Upper lobe of left lung (tissue), 6 donors: ENCODE results near the gene LMO7. TPM values are rescaled to one million over a fixed set of nuclear protein-coding genes. Genes with fewer than 3 reads are reported as not detected.

Source experiments
- ATAC-seq, 2 donors: fragments of 200-7000 bp; cut with Tn5 transposase; one replicate each; pipeline ENCODE4 v1.9.1; 2022; ENCODE audit warnings: mild to moderate bottlenecking in 2 of 2, moderate library complexity in 2 of 2; ENCODE audit not compliant: low FRiP score in 2 of 2
- DNase-seq, 2 donors: peaks; one replicate each; pipeline ENCODE4 v3.0.0-alpha.2; 2019 to 2020
- H3K27ac ChIP-seq, 4 donors: fragments of 200-600 bp; sonication (generic); one replicate each; pipeline ENCODE4 v1.5.1; 2016 to 2019
- H3K27me3 ChIP-seq, 4 donors: fragments of 200-600 bp; sonication (generic); one replicate each; pipeline ENCODE4 v1.5.1; 2017 to 2019
- H3K36me3 ChIP-seq, 4 donors: fragments of 200-600 bp; sonication (generic); one replicate each; pipeline ENCODE4 v1.5.1; 2016 to 2019
- H3K4me1 ChIP-seq, 4 donors: fragments of 200-600 bp; sonication (generic); one replicate each; pipeline ENCODE4 v1.5.1; 2018 to 2019
- H3K4me3 ChIP-seq, 4 donors: fragments of 200-600 bp; sonication (generic); one replicate each; pipeline ENCODE4 v1.5.1; 2017 to 2019; ENCODE audit warnings: mild to moderate bottlenecking in 2 of 4, moderate library complexity in 1 of 4
- H3K9me3 ChIP-seq, 4 donors: fragments of 200-600 bp; sonication (generic); one replicate each; pipeline ENCODE4 v1.5.1; 2018 to 2019
- CTCF ChIP-seq, 6 experiments: fragments of 450-650 bp in 4 of 6; fragments of 200-600 bp in 2 of 6; sonication (generic) in 2 of 6; IDR thresholded peaks; one replicate each; pipeline ENCODE4 v1.5.1; 2016 to 2019; ENCODE audit warnings: antibody characterized with exemption in 6 of 6
- EP300 ChIP-seq, 4 donors: sonication (generic); formaldehyde crosslinking; IDR thresholded peaks; one replicate each; pipeline ENCODE4 v1.5.1; 2017; ENCODE audit warnings: antibody characterized with exemption in 4 of 4, control low read depth in 2 of 4
- POLR2A ChIP-seq, 4 donors: fragments of 450-650 bp; IDR thresholded peaks; one replicate each; pipeline ENCODE4 v1.5.1; 2016 to 2017; ENCODE audit warnings: antibody characterized with exemption in 4 of 4, mild to moderate bottlenecking in 2 of 4
- POLR2AphosphoS5 ChIP-seq, 2 donors: sonication (generic); formaldehyde crosslinking; IDR thresholded peaks; one replicate each; pipeline ENCODE4 v1.5.1; 2017; ENCODE audit warnings: antibody characterized with exemption in 2 of 2
- WGBS, 2 donors: methylation state at CpG; one replicate each; pipeline ENCODE4 v1.1.5; 2017 to 2018; 5-methylcytosine and 5-hydroxymethylcytosine counted together
- total RNA-seq, 6 donors: library from RNA; depleted of rRNA in 4 of 6; stranded (reverse); fragments of >200 nt in 4 of 6; gene quantifications; one replicate each; pipeline versions ENCODE4 v1.1.0 to v1.2.1, GENCODE V29; 2016 to 2021
- donor health status: DM: no; HTN: no; CAD: no; lungs with moderate emphysema.
- donor health status: DM: no; HTN: yes; CAD: no; lungs with severe emphysema.

The LMO7 gene
- total RNA-seq, 6 donors from 2014 or later, result 327 to 1,155 (median 811) TPM

- Histone ChIP-seq H3K27ac (no peak overlapping the region), H3K36me3 (peaks cover 0 to 2% (median 0%) of the 10 kb centered on the region in 4 donors), H3K4me1 (no peaks in the 10 kb centered on the region), H3K27me3 (no peaks in the 10 kb centered on the region), H3K4me3 (no peak overlapping the region), H3K9me3 (no peaks in the 10 kb centered on the region)
- TF ChIP-seq POLR2AphosphoS5 (IDR thresholded peaks at IDR 0.05), result no peak
- no peak for TF ChIP-seq CTCF (IDR thresholded peaks at IDR 0.05)
- no peak for TF ChIP-seq POLR2A (IDR thresholded peaks at IDR 0.05)
- no peak for TF ChIP-seq EP300 (IDR thresholded peaks at IDR 0.05)
- 0% methylated on average over 1 of the region's 1 CpG for WGBS, 2 donors
- DNase-seq (no peak), ATAC-seq (no peak)
These were observed 17.8 kb upstream of the LMO7 start for GRCh38 chr13:75618308-75618707.

- Histone ChIP-seq H3K27me3 (no peaks in the 10 kb centered on the region), H3K9me3 (no peaks in the 10 kb centered on the region), H3K4me3 (no peak overlapping the region), H3K36me3 (peaks cover 0 to 2% (median 0%) of the 10 kb centered on the region in 4 donors), H3K27ac (no peak overlapping the region), H3K4me1 (no peaks in the 10 kb centered on the region)
- DNase-seq (no peak), ATAC-seq (no peak)
- TF ChIP-seq EP300 (IDR thresholded peaks at IDR 0.05) (no peak), CTCF (IDR thresholded peaks at IDR 0.05) (no peak), POLR2AphosphoS5 (IDR thresholded peaks at IDR 0.05) (no peak), POLR2A (IDR thresholded peaks at IDR 0.05) (no peak)
- WGBS, 2 donors, result 66 to 71% methylated on average over 1 of the region's 1 CpG
These were observed 16.1 kb upstream of the LMO7 start for GRCh38 chr13:75620020-75620419.

- no peak overlapping the region for H3K4me3 ChIP-seq
- WGBS, 2 donors, result 74 to 79% methylated on average over 2 of the region's 2 CpGs
- ATAC-seq, result no peak
- H3K4me1 ChIP-seq, result no peaks in the 10 kb centered on the region
- H3K27me3 ChIP-seq, result no peaks in the 10 kb centered on the region
- no peaks in the 10 kb centered on the region for H3K9me3 ChIP-seq
- peaks cover 0 to 2% (median 0%) of the 10 kb centered on the region in 4 donors for H3K36me3 ChIP-seq
- H3K27ac ChIP-seq, result no peak overlapping the region
- TF ChIP-seq POLR2AphosphoS5 (IDR thresholded peaks at IDR 0.05), result no peak
- no peak for TF ChIP-seq EP300 (IDR thresholded peaks at IDR 0.05)
- TF ChIP-seq POLR2A (IDR thresholded peaks at IDR 0.05), result no peak
- no peak for TF ChIP-seq CTCF (IDR thresholded peaks at IDR 0.05)
- no peak for DNase-seq
These were observed 15.0 kb upstream of the LMO7 start for GRCh38 chr13:75621147-75621546.

- Histone ChIP-seq H3K27ac (no peak overlapping the region), H3K9me3 (no peaks in the 10 kb centered on the region), H3K36me3 (no peaks in the 10 kb centered on the region), H3K27me3 (no peaks in the 10 kb centered on the region), H3K4me1 (no peaks in the 10 kb centered on the region), H3K4me3 (no peak overlapping the region)
- no peak for DNase-seq
- WGBS, 2 donors, result 90 to 95% methylated on average over 4 of the region's 4 CpGs
- ATAC-seq, result no peak
- no peak for TF ChIP-seq POLR2AphosphoS5 (IDR thresholded peaks at IDR 0.05)
- no peak for TF ChIP-seq CTCF (IDR thresholded peaks at IDR 0.05)
- no peak for TF ChIP-seq EP300 (IDR thresholded peaks at IDR 0.05)
- TF ChIP-seq POLR2A (IDR thresholded peaks at IDR 0.05), result no peak
These were observed 7.3 kb upstream of the LMO7 start for GRCh38 chr13:75628801-75629200.

GRCh38 chr13:75633285-75633684, 2.8 kb upstream of the LMO7 start:
- peaks cover 0 to 9% (median 0%) of the 10 kb centered on the region in 4 donors for H3K27me3 ChIP-seq
- peaks cover 12 to 22% (median 17%) of the 10 kb centered on the region in 4 donors for H3K4me1 ChIP-seq
- WGBS, 2 donors, result 36 to 41% methylated on average over 2 of the region's 2 CpGs
- H3K36me3 ChIP-seq, result no peaks in the 10 kb centered on the region
- H3K27ac ChIP-seq, result no peak overlapping the region
- no peaks in the 10 kb centered on the region for H3K9me3 ChIP-seq
- no peak overlapping the region for H3K4me3 ChIP-seq
- TF ChIP-seq CTCF (IDR thresholded peaks at IDR 0.05), result no peak
- no peak for TF ChIP-seq POLR2A (IDR thresholded peaks at IDR 0.05)
- no peak for TF ChIP-seq POLR2AphosphoS5 (IDR thresholded peaks at IDR 0.05)
- TF ChIP-seq EP300 (IDR thresholded peaks at IDR 0.05), result no peak
- DNase-seq (no peak), ATAC-seq (no peak)
